HG03139 (cell line): ENCODE measurements around the gene UNC13B.

Experiments
- ATAC-seq: cut with Tn5 transposase; IDR thresholded peaks from one replicate; pipeline ENCODE4 v1.9.1; 2021; ENCODE audit not compliant: unreplicated experiment

The UNC13B gene

GRCh38 chr9:35415402-35416097, 253.7 kb downstream of the UNC13B start:
- no peak for ATAC-seq

- ATAC-seq, result no peak
These were observed 254.3 kb downstream of the UNC13B start for GRCh38 chr9:35416098-35416427.

- ATAC-seq, result no peak
These were observed 260.5 kb downstream of the UNC13B start for GRCh38 chr9:35422346-35422745.

- ATAC-seq, result no peak
These were observed 260.9 kb downstream of the UNC13B start for GRCh38 chr9:35422753-35423152.

GRCh38 chr9:35423499-35423898, 261.7 kb downstream of the UNC13B start:
- ATAC-seq, result no peak

GRCh38 chr9:35424356-35425352, 262.8 kb downstream of the UNC13B start:
- ATAC-seq, result no peak

GRCh38 chr9:35426627-35427026, 264.8 kb downstream of the UNC13B start:
- no peak for ATAC-seq

GRCh38 chr9:35431467-35431866, 269.7 kb downstream of the UNC13B start:
- no peak for ATAC-seq

- no peak for ATAC-seq
These were observed 270.3 kb downstream of the UNC13B start for GRCh38 chr9:35432076-35432475.

GRCh38 chr9:35436933-35437332, 275.1 kb downstream of the UNC13B start:
- no peak for ATAC-seq

GRCh38 chr9:35446012-35446411, 284.2 kb downstream of the UNC13B start:
- no peak for ATAC-seq

GRCh38 chr9:35448496-35448895, 286.7 kb downstream of the UNC13B start:
- no peak for ATAC-seq

- no peak for ATAC-seq
These were observed 290.7 kb downstream of the UNC13B start for GRCh38 chr9:35452481-35452880.

GRCh38 chr9:35453786-35454185, 292.0 kb downstream of the UNC13B start:
- ATAC-seq, result no peak
